HCT116 (cell line): Measurements from ENCODE around the gene GRIA4. TPM values are rescaled to one million over a fixed set of nuclear protein-coding genes. Genes with fewer than 3 reads are reported as not detected.

ENCODE experiments used
- ATAC-seq: fragments of 200-7000 bp; cut with Tn5 transposase; 2 replicates; pipeline ENCODE4 v1.9.1; 2020; ENCODE audit warnings: mild to moderate bottlenecking, moderate library complexity
- BruUV-seq: library from RNA; stranded (reverse); fragments of 400-500 nt; replicated peaks from 2 replicates; lab custom pipeline; 2021; lab: Mats Ljungman, UMichigan
- CTCF ChIA-PET: fragments of 300-600 bp; sonication (Branson Sonifier 250); formaldehyde crosslinking; loops from one replicate; lab custom pipeline; 2021; ENCODE audit warnings: antibody characterized with exemption; lab: Charles Lee
- POLR2A ChIA-PET: fragments of 300-600, 350-600 bp; sonication (Branson Sonifier 250); formaldehyde crosslinking; loops from one replicate; lab custom pipeline; 2021; ENCODE audit warnings: antibody characterized with exemption; lab: Charles Lee
- RAD21 ChIA-PET, 2 experiments: fragments of 300-600 bp; sonication (Branson Sonifier 250); formaldehyde crosslinking; loops; one replicate each; lab custom pipeline; 2023; ENCODE audit warnings: low total read pairs in 2 of 2; ENCODE audit not compliant: uncharacterized antibody in 2 of 2, unreplicated experiment in 2 of 2, low non-redundant PET in 1 of 2; lab: Charles Lee
- DNase-seq: peaks from one replicate; pipeline ENCODE4 v3.0.0-alpha.2; 2010; ENCODE audit warnings: low read depth, low spot score
- H2AFZ ChIP-seq: fragments of 200-600 bp; shearing (Covaris generic), sonication (generic); 2 replicates; pipeline ENCODE4 v1.6.1; 2017; ENCODE audit warnings: low read depth, mixed run types, mixed read lengths, antibody characterized with exemption, low read length; ENCODE audit not compliant: poor library complexity, severe bottlenecking
- H3K27ac ChIP-seq: 2 replicates; pipeline ENCODE4 v1.5.1; 2012; ENCODE audit warnings: low read depth, low read length
- H3K27me3 ChIP-seq: fragments of 200-600 bp; sonication (generic); 2 replicates; pipeline ENCODE4 v1.6.1; 2016; ENCODE audit warnings: mixed run types, low read length, mixed read lengths; ENCODE audit not compliant: insufficient read depth
- H3K36me3 ChIP-seq, 2 experiments: fragments of 200-500 bp in 1 of 2; fragments of 200-600 bp in 1 of 2; sonication (Bioruptor generic) in 1 of 2; sonication (generic) in 1 of 2; 2 replicates each; pipeline versions ENCODE4 v1.5.1 to v1.6.1; 2014 to 2016; ENCODE audit warnings: low read length in 2 of 2, inconsistent platforms in 1 of 2, mixed read lengths in 1 of 2, mixed run types in 1 of 2; ENCODE audit not compliant: insufficient read depth in 2 of 2, control insufficient read depth in 1 of 2
- H3K4me1 ChIP-seq, 2 experiments: fragments of 200-600 bp in 1 of 2; sonication (generic) in 1 of 2; 2 replicates each; pipeline versions ENCODE4 v1.5.1 to v1.6.1; 2012 to 2017; ENCODE audit warnings: low read length in 2 of 2, inconsistent platforms in 1 of 2, mild to moderate bottlenecking in 1 of 2, mixed read lengths in 1 of 2, mixed run types in 1 of 2, moderate library complexity in 1 of 2; ENCODE audit not compliant: insufficient read depth in 2 of 2, control insufficient read depth in 1 of 2
- H3K4me2 ChIP-seq: fragments of 200-600 bp; sonication (generic); 2 replicates; pipeline ENCODE4 v1.6.1; 2017; ENCODE audit warnings: mixed run types, low read length, mixed read lengths
- H3K4me3 ChIP-seq, 2 experiments: fragments of 200-600 bp in 1 of 2; sonication (generic) in 1 of 2; replicated peaks in 1 of 2; 2 replicates each; pipeline ENCODE4 v1.5.1; 2011 to 2016; ENCODE audit warnings: low read length in 2 of 2, control low read depth in 1 of 2, low read depth in 1 of 2, mild to moderate bottlenecking in 1 of 2, mixed read lengths in 1 of 2, mixed run types in 1 of 2
- H3K79me2 ChIP-seq: fragments of 200-600 bp; sonication (generic); 2 replicates; pipeline ENCODE4 v1.6.1; 2017; ENCODE audit warnings: mild to moderate bottlenecking, mixed run types, low read length, moderate library complexity, mixed read lengths; ENCODE audit not compliant: insufficient read depth
- H3K9ac ChIP-seq: fragments of 200-600 bp; sonication (generic); 2 replicates; pipeline ENCODE4 v1.6.1; 2016; ENCODE audit warnings: low read length, mixed read lengths
- H3K9me2 ChIP-seq: fragments of 200-600 bp; sonication (generic), shearing (Covaris generic); 2 replicates; pipeline ENCODE4 v1.6.1; 2017; ENCODE audit warnings: mixed run types, mild to moderate bottlenecking, moderate library complexity; ENCODE audit not compliant: insufficient read depth
- H3K9me3 ChIP-seq, 2 experiments: fragments of 200-500 bp in 1 of 2; fragments of 200-600 bp in 1 of 2; sonication (Bioruptor generic) in 1 of 2; sonication (generic) in 1 of 2; 2 replicates each; pipeline ENCODE4 v1.6.1; 2014 to 2017; ENCODE audit warnings: low read length in 2 of 2, mixed read lengths in 2 of 2, inconsistent platforms in 1 of 2, low read depth in 1 of 2, mild to moderate bottlenecking in 1 of 2, mixed run types in 1 of 2, moderate library complexity in 1 of 2; ENCODE audit not compliant: control insufficient read depth in 1 of 2, insufficient read depth in 1 of 2
- H4K20me1 ChIP-seq: fragments of 200-600 bp; sonication (generic), shearing (Covaris generic); 2 replicates; pipeline ENCODE4 v1.6.1; 2017; ENCODE audit warnings: mixed run types, mild to moderate bottlenecking, moderate library complexity; ENCODE audit not compliant: insufficient read depth
- CBX3 ChIP-seq: IDR thresholded peaks from 2 replicates; pipeline ENCODE4 v1.6.1; 2012; ENCODE audit warnings: low read depth
- FOSL1 ChIP-seq: IDR thresholded peaks from 2 replicates; pipeline ENCODE4 v1.6.1; 2012; ENCODE audit warnings: low read depth
- SIN3A ChIP-seq: IDR thresholded peaks from 2 replicates; pipeline ENCODE4 v1.6.1; 2012; ENCODE audit warnings: low read depth
- TCF7L2 ChIP-seq: IDR thresholded peaks from 2 replicates; pipeline ENCODE4 v1.7.0; 2011; ENCODE audit warnings: borderline replicate concordance, inconsistent platforms; ENCODE audit not compliant: insufficient read depth, insufficient read length; ENCODE audit errors: extremely low read depth
- YY1 ChIP-seq: IDR thresholded peaks from 2 replicates; pipeline ENCODE4 v1.6.1; 2011; ENCODE audit warnings: low read length, low read depth, moderate library complexity, mild to moderate bottlenecking; ENCODE audit not compliant: insufficient replicate concordance; ENCODE audit errors: extremely low read depth
- ZBTB33 ChIP-seq: IDR thresholded peaks from 2 replicates; pipeline ENCODE4 v1.6.1; 2011; ENCODE audit warnings: mild to moderate bottlenecking, low read length, moderate library complexity; ENCODE audit not compliant: insufficient replicate concordance; ENCODE audit errors: extremely low read depth
- ZFX ChIP-seq: fragments of 450-650 bp; IDR thresholded peaks from 2 replicates; pipeline ENCODE4 v1.6.1; 2017
- ZNF274 ChIP-seq: fragments of 200-500 bp; sonication (Bioruptor generic); IDR thresholded peaks from 2 replicates; pipeline ENCODE4 v1.6.1; 2014; ENCODE audit warnings: mild to moderate bottlenecking, low read depth, low read length, inconsistent platforms
- intact Hi-C: fragments of 100-400 bp; cut with micrococcal nuclease; formaldehyde crosslinking; loops from 2 replicates; pipeline ENCODE4 v1.10.0; 2022
- total RNA-seq: library from RNA; stranded (reverse); gene quantifications from one replicate; pipeline ENCODE4 v1.2.1, GENCODE V29; 2021; ENCODE audit not compliant: unreplicated experiment
- TF ChIP-seq, protein P1 (sequence below): IDR thresholded peaks from 2 replicates; pipeline ENCODE4 v1.6.1; 2012; ENCODE audit warnings: low read depth
- TF ChIP-seq, protein P2 (sequence below), 3 experiments: fragments of 200-600 bp in 1 of 3; sonication (generic) in 1 of 3; IDR thresholded peaks in 2 of 3; conservative IDR thresholded peaks in 1 of 3; 2 replicates each; pipeline ENCODE4 v1.5.1; 2012 to 2017; ENCODE audit warnings: low read depth in 2 of 3, low read length in 2 of 3, antibody characterized with exemption in 1 of 3, borderline replicate concordance in 1 of 3, control low read depth in 1 of 3, mild to moderate bottlenecking in 1 of 3, mixed read lengths in 1 of 3, mixed run types in 1 of 3, moderate library complexity in 1 of 3; ENCODE audit not compliant: insufficient read depth in 1 of 3
- TF ChIP-seq, protein P3 (sequence below): IDR thresholded peaks from 2 replicates; pipeline ENCODE4 v1.6.1; 2012

The GRIA4 gene
- total RNA-seq, 1 experiment from 2014 or later: not detected

- H3K27me3 ChIP-seq: no peaks in the 10 kb centered on the region
- TF ChIP-seq SIN3A (no peak), ZNF274 (no peak), TCF7L2 (no peak), YY1 (no peak), FOSL1 (no peak)
- TF ChIP-seq, protein P1, sequence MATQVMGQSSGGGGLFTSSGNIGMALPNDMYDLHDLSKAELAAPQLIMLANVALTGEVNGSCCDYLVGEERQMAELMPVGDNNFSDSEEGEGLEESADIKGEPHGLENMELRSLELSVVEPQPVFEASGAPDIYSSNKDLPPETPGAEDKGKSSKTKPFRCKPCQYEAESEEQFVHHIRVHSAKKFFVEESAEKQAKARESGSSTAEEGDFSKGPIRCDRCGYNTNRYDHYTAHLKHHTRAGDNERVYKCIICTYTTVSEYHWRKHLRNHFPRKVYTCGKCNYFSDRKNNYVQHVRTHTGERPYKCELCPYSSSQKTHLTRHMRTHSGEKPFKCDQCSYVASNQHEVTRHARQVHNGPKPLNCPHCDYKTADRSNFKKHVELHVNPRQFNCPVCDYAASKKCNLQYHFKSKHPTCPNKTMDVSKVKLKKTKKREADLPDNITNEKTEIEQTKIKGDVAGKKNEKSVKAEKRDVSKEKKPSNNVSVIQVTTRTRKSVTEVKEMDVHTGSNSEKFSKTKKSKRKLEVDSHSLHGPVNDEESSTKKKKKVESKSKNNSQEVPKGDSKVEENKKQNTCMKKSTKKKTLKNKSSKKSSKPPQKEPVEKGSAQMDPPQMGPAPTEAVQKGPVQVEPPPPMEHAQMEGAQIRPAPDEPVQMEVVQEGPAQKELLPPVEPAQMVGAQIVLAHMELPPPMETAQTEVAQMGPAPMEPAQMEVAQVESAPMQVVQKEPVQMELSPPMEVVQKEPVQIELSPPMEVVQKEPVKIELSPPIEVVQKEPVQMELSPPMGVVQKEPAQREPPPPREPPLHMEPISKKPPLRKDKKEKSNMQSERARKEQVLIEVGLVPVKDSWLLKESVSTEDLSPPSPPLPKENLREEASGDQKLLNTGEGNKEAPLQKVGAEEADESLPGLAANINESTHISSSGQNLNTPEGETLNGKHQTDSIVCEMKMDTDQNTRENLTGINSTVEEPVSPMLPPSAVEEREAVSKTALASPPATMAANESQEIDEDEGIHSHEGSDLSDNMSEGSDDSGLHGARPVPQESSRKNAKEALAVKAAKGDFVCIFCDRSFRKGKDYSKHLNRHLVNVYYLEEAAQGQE: no peak
- H3K27ac ChIP-seq: no peak overlapping the region
- ChIA-PET POLR2A (no interaction called here), RAD21 (no interaction called here), CTCF (no interaction called here)
- no TSS peak for BruUV-seq
- no peaks in the 10 kb centered on the region for H3K9me2 ChIP-seq
- no peaks in the 10 kb centered on the region for H4K20me1 ChIP-seq
- no peaks in the 10 kb centered on the region for H3K36me3 ChIP-seq
- ATAC-seq (no peak), DNase-seq (no peak)
- intact Hi-C loops: no loop called here
- H3K79me2 ChIP-seq: no peaks in the 10 kb centered on the region
- no peak overlapping the region for H3K4me3 ChIP-seq
- H2AFZ ChIP-seq: no peak overlapping the region
- no peak overlapping the region for H3K4me2 ChIP-seq
- no peak overlapping the region for H3K9ac ChIP-seq
- no peaks in the 10 kb centered on the region for H3K9me3 ChIP-seq
- H3K4me1 ChIP-seq: no peaks in the 10 kb centered on the region
Measured at GRCh38 chr11:105825141-105825540, 215.3 kb downstream of the GRIA4 start.

DNA sequence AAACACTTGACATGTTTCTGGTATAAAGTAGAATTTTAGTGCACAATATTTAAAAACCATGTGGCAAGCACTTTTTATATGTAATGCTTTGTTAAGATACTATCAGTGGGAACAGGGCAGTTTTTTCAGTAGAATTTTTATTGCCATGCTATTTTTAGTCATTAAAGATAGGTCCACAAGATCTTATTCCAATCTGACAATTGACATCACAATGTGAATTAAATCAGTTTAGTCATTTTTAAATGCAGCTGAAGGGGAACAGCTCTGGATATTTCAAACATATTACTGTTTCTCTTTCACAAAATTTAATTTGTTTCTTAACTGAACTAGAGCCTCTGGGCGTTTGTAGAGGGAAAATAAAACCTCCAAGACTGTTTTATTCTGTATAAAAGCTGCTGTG lies 218.0 kb downstream of the GRIA4 start:
- no peak for ATAC-seq
- TF ChIP-seq CBX3: no peak
- TF ChIP-seq ZBTB33: no peak
- TF ChIP-seq, protein P2, sequence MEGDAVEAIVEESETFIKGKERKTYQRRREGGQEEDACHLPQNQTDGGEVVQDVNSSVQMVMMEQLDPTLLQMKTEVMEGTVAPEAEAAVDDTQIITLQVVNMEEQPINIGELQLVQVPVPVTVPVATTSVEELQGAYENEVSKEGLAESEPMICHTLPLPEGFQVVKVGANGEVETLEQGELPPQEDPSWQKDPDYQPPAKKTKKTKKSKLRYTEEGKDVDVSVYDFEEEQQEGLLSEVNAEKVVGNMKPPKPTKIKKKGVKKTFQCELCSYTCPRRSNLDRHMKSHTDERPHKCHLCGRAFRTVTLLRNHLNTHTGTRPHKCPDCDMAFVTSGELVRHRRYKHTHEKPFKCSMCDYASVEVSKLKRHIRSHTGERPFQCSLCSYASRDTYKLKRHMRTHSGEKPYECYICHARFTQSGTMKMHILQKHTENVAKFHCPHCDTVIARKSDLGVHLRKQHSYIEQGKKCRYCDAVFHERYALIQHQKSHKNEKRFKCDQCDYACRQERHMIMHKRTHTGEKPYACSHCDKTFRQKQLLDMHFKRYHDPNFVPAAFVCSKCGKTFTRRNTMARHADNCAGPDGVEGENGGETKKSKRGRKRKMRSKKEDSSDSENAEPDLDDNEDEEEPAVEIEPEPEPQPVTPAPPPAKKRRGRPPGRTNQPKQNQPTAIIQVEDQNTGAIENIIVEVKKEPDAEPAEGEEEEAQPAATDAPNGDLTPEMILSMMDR (IDR thresholded peaks at IDR 0.05 in 2 of 3, conservative IDR thresholded peaks at IDR 0.05 in 1 of 3; ENCODE audit: borderline replicate concordance in 1 of 3, insufficient read depth in 1 of 3, low read depth in 2 of 3, low read length in 2 of 3): no peak
- no peak for TF ChIP-seq YY1
- TF ChIP-seq, protein P3, sequence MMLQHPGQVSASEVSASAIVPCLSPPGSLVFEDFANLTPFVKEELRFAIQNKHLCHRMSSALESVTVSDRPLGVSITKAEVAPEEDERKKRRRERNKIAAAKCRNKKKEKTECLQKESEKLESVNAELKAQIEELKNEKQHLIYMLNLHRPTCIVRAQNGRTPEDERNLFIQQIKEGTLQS: no peak
- TF ChIP-seq ZNF274: no peak
- no peak for TF ChIP-seq ZFX
- TF ChIP-seq, all 23 proteins: peak for 0
- no peak for DNase-seq
- H3K4me1 ChIP-seq: no peaks in the 10 kb centered on the region
- H3K9me2 ChIP-seq: no peaks in the 10 kb centered on the region
- no peak overlapping the region for H2AFZ ChIP-seq
- ChIA-PET CTCF (no interaction called here), RAD21 (no interaction called here), POLR2A (no interaction called here)
- H3K27ac ChIP-seq: no peak overlapping the region
- no peaks in the 10 kb centered on the region for H3K79me2 ChIP-seq
- H3K9me3 ChIP-seq: no peaks in the 10 kb centered on the region
- H4K20me1 ChIP-seq: no peaks in the 10 kb centered on the region
- H3K27me3 ChIP-seq: no peaks in the 10 kb centered on the region
- H3K4me3 ChIP-seq: no peak overlapping the region
- no peak overlapping the region for H3K9ac ChIP-seq
- H3K4me2 ChIP-seq: no peak overlapping the region
- BruUV-seq: no TSS peak
- no peaks in the 10 kb centered on the region for H3K36me3 ChIP-seq
- intact Hi-C loops: no loop called here
